Measurements from ENCODE around the gene PRR13.

GRCh38 chr12:53465679-53466078, 24.1 kb downstream of the PRR13 start:
- TF ChIP-seq CTCF (IDR thresholded peaks at IDR 0.05): no peak
- TF ChIP-seq POLR2A (IDR thresholded peaks at IDR 0.05): no peak
- no peak for TF ChIP-seq POLR2AphosphoS5 (IDR thresholded peaks at IDR 0.05)
